ENCODE measurements around the gene DCANP1.

- TF ChIP-seq PPARG (CRISPR knock-in tag; conservative IDR thresholded peaks at IDR 0.05) (no peak), ZNF24 (IDR thresholded peaks at IDR 0.05) (no peak), POGZ (CRISPR knock-in tag; IDR thresholded peaks at IDR 0.05) (no peak), CTCF (CRISPR knock-in tag; IDR thresholded peaks at IDR 0.05) (no peak), EP300 (IDR thresholded peaks at IDR 0.05; ENCODE audit: low read depth in 2 of 2, low read length in 2 of 2) (no peak), EP300 (CRISPR knock-in tag; IDR thresholded peaks at IDR 0.05; ENCODE audit: borderline replicate concordance) (no peak), FOXA1 (IDR thresholded peaks at IDR 0.05) (no peak), FOXA1 (CRISPR knock-in tag; IDR thresholded peaks at IDR 0.05) (no peak)
- TF ChIP-seq, protein P1, sequence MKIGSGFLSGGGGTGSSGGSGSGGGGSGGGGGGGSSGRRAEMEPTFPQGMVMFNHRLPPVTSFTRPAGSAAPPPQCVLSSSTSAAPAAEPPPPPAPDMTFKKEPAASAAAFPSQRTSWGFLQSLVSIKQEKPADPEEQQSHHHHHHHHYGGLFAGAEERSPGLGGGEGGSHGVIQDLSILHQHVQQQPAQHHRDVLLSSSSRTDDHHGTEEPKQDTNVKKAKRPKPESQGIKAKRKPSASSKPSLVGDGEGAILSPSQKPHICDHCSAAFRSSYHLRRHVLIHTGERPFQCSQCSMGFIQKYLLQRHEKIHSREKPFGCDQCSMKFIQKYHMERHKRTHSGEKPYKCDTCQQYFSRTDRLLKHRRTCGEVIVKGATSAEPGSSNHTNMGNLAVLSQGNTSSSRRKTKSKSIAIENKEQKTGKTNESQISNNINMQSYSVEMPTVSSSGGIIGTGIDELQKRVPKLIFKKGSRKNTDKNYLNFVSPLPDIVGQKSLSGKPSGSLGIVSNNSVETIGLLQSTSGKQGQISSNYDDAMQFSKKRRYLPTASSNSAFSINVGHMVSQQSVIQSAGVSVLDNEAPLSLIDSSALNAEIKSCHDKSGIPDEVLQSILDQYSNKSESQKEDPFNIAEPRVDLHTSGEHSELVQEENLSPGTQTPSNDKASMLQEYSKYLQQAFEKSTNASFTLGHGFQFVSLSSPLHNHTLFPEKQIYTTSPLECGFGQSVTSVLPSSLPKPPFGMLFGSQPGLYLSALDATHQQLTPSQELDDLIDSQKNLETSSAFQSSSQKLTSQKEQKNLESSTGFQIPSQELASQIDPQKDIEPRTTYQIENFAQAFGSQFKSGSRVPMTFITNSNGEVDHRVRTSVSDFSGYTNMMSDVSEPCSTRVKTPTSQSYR (CRISPR knock-in tag; IDR thresholded peaks at IDR 0.05; ENCODE audit: borderline replicate concordance) = no peak
- TF ChIP-seq, protein P2, sequence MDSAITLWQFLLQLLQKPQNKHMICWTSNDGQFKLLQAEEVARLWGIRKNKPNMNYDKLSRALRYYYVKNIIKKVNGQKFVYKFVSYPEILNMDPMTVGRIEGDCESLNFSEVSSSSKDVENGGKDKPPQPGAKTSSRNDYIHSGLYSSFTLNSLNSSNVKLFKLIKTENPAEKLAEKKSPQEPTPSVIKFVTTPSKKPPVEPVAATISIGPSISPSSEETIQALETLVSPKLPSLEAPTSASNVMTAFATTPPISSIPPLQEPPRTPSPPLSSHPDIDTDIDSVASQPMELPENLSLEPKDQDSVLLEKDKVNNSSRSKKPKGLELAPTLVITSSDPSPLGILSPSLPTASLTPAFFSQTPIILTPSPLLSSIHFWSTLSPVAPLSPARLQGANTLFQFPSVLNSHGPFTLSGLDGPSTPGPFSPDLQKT (CRISPR knock-in tag; IDR thresholded peaks at IDR 0.05; ENCODE audit: borderline replicate concordance) = no peak
- TF ChIP-seq, protein P3, sequence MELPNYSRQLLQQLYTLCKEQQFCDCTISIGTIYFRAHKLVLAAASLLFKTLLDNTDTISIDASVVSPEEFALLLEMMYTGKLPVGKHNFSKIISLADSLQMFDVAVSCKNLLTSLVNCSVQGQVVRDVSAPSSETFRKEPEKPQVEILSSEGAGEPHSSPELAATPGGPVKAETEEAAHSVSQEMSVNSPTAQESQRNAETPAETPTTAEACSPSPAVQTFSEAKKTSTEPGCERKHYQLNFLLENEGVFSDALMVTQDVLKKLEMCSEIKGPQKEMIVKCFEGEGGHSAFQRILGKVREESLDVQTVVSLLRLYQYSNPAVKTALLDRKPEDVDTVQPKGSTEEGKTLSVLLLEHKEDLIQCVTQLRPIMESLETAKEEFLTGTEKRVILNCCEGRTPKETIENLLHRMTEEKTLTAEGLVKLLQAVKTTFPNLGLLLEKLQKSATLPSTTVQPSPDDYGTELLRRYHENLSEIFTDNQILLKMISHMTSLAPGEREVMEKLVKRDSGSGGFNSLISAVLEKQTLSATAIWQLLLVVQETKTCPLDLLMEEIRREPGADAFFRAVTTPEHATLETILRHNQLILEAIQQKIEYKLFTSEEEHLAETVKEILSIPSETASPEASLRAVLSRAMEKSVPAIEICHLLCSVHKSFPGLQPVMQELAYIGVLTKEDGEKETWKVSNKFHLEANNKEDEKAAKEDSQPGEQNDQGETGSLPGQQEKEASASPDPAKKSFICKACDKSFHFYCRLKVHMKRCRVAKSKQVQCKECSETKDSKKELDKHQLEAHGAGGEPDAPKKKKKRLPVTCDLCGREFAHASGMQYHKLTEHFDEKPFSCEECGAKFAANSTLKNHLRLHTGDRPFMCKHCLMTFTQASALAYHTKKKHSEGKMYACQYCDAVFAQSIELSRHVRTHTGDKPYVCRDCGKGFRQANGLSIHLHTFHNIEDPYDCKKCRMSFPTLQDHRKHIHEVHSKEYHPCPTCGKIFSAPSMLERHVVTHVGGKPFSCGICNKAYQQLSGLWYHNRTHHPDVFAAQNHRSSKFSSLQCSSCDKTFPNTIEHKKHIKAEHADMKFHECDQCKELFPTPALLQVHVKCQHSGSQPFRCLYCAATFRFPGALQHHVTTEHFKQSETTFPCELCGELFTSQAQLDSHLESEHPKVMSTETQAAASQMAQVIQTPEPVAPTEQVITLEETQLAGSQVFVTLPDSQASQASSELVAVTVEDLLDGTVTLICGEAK (IDR thresholded peaks at IDR 0.05) = no peak
- TF ChIP-seq, protein P3 (CRISPR knock-in tag; IDR thresholded peaks at IDR 0.05) = no peak
These were observed 39.2 kb upstream of the DCANP1 start for GRCh38 chr5:135486131-135487036.

Measured in HepG2 (cell line).